Measurements from ENCODE around the gene CDHR5. TPM values are rescaled to one million over a fixed set of nuclear protein-coding genes. Genes with fewer than 3 reads are reported as not detected.
A peak's percentile ranks its signal among the peaks of the same experiment; 100 is the strongest.
"Not testable (repeated sequence)": the region's sequence is repeated elsewhere in the genome, so short reads cannot be mapped to it uniquely, and the experiment has no call there.

CDHR5 gene
- total and polyA plus RNA-seq, 8 donors = 0.46 to 0.77 (median 0.69) TPM; not detected in 2

DNA sequence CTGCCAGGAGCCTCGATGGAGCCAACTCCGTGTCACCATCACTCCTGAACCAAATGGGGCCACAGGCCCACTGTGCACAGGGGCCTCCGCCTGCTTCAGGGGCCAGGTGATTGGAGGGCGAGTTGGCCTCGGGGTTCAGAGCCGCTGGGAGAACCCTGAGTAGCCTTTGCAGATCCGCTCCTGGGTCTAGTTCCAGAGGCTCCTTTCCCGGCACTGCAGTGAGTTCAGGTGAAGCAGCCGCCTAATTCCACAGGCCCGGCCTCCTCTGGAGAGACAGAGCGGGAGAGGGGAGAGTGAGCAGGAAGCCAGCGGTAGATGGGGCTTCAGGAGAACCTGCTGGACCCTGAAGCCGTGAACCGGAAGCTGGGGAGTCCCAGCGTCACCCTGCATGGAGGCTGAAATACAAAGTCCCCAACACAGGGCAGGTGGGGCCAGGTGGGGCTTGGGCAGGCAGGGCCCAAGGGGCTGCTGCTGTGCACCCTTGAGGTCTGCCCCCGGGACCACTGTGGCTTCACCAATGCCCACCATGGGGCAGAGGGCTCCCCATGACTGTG, 34.9 kb upstream of the CDHR5 start:
- H3K27me3 ChIP-seq = no peaks in the 10 kb centered on the region
- DNase-seq (no peak), ATAC-seq (no peak)
- H3K9me3 ChIP-seq = no peaks in the 10 kb centered on the region
- H3K4me3 ChIP-seq = no peak overlapping the region
- H3K36me3 ChIP-seq = peaks cover 0 to 59% of the 10 kb centered on the region in 2 donors
- intact Hi-C loops (cut with DNase I) = loop anchor here in 1 of 2 donors (5.0 kb wide), 1 partner anchor 68 kb away; no protein-coding TSS in a partner anchor
- no peaks in the 10 kb centered on the region for H3K4me1 ChIP-seq
- no peak overlapping the region for H3K27ac ChIP-seq
- TF ChIP-seq, protein P1, sequence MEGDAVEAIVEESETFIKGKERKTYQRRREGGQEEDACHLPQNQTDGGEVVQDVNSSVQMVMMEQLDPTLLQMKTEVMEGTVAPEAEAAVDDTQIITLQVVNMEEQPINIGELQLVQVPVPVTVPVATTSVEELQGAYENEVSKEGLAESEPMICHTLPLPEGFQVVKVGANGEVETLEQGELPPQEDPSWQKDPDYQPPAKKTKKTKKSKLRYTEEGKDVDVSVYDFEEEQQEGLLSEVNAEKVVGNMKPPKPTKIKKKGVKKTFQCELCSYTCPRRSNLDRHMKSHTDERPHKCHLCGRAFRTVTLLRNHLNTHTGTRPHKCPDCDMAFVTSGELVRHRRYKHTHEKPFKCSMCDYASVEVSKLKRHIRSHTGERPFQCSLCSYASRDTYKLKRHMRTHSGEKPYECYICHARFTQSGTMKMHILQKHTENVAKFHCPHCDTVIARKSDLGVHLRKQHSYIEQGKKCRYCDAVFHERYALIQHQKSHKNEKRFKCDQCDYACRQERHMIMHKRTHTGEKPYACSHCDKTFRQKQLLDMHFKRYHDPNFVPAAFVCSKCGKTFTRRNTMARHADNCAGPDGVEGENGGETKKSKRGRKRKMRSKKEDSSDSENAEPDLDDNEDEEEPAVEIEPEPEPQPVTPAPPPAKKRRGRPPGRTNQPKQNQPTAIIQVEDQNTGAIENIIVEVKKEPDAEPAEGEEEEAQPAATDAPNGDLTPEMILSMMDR (IDR thresholded peaks at IDR 0.05) = no peak

DNA sequence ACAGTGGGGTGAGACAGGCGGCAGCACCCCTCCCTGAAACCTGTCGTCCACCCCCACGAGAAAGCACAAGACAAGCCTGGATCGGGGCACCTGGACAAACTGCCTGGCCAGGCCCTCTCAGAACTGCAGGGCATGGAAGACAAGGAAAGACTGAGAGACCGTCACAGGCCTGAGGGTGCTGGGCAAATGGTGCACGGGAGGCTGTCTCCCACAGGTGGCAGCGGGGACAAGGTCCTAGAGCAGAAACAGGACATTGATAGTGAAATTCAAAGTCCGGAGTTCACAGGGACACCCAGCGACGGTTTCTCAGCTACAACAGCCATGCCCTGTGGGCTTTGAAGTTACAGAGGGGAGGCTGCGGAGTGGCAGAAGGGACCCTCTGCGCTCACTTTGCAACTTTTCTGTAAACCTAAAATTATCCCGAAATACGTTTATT, 33.0 kb upstream of the CDHR5 start:
- H3K27me3 ChIP-seq = no peaks in the 10 kb centered on the region
- no peak for DNase-seq
- H3K4me3 ChIP-seq = no peak overlapping the region
- no peaks in the 10 kb centered on the region for H3K9me3 ChIP-seq
- TF ChIP-seq, protein P1 (IDR thresholded peaks at IDR 0.05) = no peak
- H3K27ac ChIP-seq = no peak overlapping the region
- peaks cover 0 to 62% of the 10 kb centered on the region in 2 donors for H3K36me3 ChIP-seq
- ATAC-seq = no peak
- no peaks in the 10 kb centered on the region for H3K4me1 ChIP-seq
- intact Hi-C loops (cut with DNase I) = no loop called here

DNA sequence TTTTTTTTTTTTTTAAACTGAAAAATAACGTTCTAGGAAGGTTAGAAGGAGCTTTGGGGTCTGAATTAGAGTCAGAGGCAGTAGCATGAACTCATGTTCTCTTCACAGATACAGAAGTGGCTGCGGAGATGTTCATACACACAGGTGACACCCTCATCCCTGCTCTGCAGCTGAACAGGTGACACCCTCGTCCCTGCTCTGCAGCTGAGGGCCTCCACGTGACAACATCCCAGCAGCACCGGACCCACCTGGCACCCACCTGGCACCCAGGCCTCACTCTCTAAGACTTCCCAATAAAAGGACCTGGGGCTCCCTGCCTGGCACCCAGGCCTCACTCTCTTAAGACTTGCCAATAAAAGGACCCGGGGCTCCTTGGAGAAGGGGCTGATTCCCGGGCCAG, 32.1 kb upstream of the CDHR5 start:
- peaks cover 0 to 68% of the 10 kb centered on the region in 2 donors for H3K36me3 ChIP-seq
- TF ChIP-seq, protein P1 (IDR thresholded peaks at IDR 0.05) = no peak
- no peak overlapping the region for H3K4me3 ChIP-seq
- H3K27me3 ChIP-seq = no peaks in the 10 kb centered on the region
- no peaks in the 10 kb centered on the region for H3K9me3 ChIP-seq
- intact Hi-C loops (cut with DNase I) = no loop called here
- ATAC-seq = no peak
- H3K4me1 ChIP-seq = no peaks in the 10 kb centered on the region
- no peak overlapping the region for H3K27ac ChIP-seq
- no peak for DNase-seq

DNA sequence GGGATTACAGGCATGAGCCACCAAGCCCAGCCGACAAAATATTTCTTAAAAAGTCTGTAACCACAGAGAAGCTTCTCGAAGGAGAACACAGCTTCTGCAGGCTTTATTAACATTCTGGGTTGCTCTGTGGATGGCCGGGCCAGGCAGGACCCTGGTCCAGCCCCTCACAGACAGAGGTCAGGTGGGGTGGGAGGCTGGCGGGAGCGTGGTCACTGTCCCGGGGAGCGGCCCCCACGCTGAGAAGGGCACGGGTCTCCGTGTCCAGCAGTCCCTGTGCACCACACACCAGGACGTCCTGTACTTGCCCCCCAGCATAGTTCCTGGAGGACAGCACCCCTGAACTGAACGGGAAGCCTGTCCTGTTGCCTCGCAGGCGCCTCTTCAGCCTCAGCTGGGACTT, 31.7 kb upstream of the CDHR5 start:
- Histone ChIP-seq H3K27me3 (no peaks in the 10 kb centered on the region), H3K27ac (no peak overlapping the region), H3K9me3 (no peaks in the 10 kb centered on the region), H3K4me1 (no peaks in the 10 kb centered on the region), H3K36me3 (peaks cover 0 to 72% of the 10 kb centered on the region in 2 donors), H3K4me3 (no peak overlapping the region)
- ATAC-seq = no peak
- DNase-seq = peak in 1 of 4 donors; percentile 67
- TF ChIP-seq, protein P1 (IDR thresholded peaks at IDR 0.05) = no peak
- intact Hi-C loops (cut with DNase I) = no loop called here

DNA sequence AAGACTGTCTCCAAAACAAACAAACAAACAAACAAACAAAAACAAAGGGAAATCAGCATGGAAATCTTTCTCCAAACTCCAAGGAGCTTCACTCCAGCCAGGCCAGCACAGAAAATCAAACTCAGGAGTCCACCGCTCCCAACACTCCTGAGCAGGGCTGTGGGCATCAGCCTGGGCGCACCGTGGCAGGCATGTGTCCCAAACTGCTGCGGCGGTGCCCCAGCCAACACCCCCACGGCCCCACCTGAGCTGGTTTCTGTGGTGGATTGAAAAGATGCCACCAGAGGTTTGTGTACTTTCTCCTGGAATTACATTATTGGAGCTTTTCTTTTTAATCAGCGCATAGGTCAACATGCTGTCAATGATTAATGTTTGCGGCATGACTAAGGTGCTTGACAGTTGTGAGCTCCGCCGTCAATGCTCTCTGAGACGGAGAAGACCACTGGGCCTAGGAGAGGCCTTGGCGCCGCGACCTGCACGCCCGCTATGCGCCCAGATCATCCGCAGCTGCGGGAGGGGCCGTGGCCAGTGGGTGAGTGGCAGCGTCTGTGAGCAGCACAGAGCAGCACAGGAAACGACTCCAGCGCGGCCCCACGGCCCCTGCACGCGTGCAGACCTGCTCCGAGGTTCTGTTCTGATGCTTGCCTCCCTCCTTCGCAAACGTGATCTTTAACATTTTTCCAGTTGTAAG, 30.4 kb upstream of the CDHR5 start:
- intact Hi-C loops (cut with DNase I) = no loop called here
- Histone ChIP-seq H3K9me3 (no peaks in the 10 kb centered on the region), H3K4me1 (no peaks in the 10 kb centered on the region), H3K27me3 (no peaks in the 10 kb centered on the region), H3K27ac (no peak overlapping the region), H3K4me3 (no peak overlapping the region), H3K36me3 (peaks cover 0 to 72% of the 10 kb centered on the region in 2 donors)
- TF ChIP-seq, protein P1 (IDR thresholded peaks at IDR 0.05) = no peak
- ATAC-seq = peak; percentile 87
- peak in 1 of 4 donors; percentile 32 for DNase-seq

DNA sequence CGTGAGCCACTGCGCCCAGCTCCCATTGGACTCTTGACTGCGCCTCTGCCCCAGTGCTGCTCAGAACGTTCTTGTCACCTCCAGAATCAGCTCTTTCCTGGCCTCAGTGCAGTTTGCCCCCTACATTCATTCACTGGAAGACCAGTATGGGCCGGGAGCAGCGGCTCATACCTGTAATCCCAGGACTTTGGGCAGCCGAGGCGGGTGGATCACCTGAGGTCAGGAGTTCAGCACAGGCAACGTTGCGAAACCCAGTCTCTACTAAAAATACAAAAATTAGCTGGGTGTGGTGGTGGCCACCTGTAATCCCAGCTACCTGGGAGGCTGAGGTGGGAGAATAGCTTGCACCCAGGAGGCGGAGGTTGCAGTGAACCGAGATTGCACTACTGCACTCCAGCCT, 29.7 kb upstream of the CDHR5 start:
- H3K4me1 ChIP-seq; H3K27ac ChIP-seq; H3K4me3 ChIP-seq; H3K9me3 ChIP-seq; H3K27me3 ChIP-seq; ATAC-seq; intact Hi-C loops (cut with DNase I): not testable (repeated sequence)
- DNase-seq = peak in 1 of 4 donors; percentile 28
- peaks cover 0 to 72% of the 10 kb centered on the region in 2 donors for H3K36me3 ChIP-seq
